HG03045 (cell line): Measurements from ENCODE around the gene RNPS1.

ENCODE experiments used
- ATAC-seq: cut with Tn5 transposase; IDR thresholded peaks from one replicate; pipeline ENCODE4 v1.9.1; 2021; ENCODE audit warnings: mild to moderate bottlenecking, moderate library complexity; ENCODE audit not compliant: unreplicated experiment

The RNPS1 gene

DNA sequence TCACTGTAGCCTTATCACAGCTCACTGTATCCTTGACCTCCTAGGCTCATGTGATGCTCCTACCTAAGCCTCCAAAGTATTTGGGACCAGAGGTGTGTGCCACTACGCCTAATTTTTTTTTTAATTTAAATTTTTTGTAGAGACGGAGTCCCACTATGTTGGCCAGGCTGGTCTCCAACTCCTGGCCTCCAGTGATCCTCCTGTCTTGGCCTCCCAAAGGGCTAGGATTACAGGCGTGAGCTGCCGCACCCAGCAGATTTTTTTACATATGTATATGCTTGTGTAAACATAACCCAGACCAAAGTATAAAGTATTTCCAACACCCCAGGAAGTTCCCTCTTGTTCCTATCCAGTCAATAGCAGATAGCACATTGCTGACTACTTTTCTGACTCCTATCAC is 51.6 kb downstream of the RNPS1 start:
- no peak for ATAC-seq

DNA sequence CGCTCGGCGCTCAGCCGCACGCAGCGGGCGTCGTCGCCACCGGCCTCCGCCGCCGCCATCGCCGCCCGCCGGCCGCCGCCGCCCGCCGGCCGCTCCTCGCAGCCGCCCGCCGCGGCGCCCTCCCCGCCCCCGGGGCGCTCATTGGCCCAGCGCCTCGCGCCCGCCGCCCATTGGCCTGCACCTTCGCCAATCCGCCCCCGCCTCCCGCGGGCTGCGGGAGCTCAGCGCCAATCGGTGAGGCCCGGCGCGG is 53.3 kb downstream of the RNPS1 start, which contains the start of gene PGP:
PGP (minus strand) TSS at position 122 of the 250 bp plus-strand sequence; CDS start at position 59, 63 bp downstream.
- peak; percentile 80 for ATAC-seq

DNA sequence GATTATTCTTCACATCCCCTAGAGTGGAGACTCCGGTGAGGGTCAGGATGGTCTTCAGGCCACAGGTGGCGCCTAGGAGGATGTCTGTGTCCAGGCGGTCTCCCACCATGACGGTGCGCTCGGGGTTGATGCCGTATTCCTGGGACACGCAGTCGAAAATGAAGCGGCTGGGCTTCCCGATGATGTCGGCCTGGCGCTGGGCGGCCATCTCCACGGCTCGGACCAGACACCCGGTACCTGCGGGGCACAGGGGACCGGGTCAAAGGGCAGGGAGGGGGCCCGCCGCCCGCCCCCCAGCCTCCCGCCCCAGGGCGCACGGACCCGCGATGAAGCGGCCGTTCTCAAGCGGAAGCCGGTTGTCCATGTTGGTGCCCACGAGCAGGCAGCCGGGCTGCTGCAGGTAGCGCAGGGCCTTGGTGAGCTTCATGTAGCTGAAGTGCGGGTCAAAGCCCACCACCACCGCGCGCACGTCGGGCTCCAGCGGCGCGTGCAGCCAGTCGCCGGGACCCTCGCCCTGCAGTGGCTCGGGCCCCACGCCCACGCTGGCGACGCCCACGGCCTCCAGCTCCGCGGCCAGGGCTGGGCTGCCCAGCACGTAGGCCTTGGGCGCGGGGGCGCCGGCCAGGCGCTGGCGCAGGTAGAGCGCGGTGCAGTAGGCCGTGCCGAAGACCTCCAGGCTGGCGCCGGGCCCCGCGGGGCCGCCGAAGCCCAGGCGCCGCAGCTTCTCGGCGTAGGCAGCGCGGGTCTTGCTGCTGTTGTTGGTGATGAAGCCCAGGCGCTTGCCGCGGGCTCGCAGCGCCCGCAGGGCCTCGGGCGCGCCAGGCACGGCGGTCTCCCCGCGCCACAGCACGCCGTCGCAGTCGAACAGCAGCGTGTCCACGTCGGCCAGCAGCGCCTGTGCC is 53.9 kb downstream of the RNPS1 start:
- peak; percentile 9 for ATAC-seq

DNA sequence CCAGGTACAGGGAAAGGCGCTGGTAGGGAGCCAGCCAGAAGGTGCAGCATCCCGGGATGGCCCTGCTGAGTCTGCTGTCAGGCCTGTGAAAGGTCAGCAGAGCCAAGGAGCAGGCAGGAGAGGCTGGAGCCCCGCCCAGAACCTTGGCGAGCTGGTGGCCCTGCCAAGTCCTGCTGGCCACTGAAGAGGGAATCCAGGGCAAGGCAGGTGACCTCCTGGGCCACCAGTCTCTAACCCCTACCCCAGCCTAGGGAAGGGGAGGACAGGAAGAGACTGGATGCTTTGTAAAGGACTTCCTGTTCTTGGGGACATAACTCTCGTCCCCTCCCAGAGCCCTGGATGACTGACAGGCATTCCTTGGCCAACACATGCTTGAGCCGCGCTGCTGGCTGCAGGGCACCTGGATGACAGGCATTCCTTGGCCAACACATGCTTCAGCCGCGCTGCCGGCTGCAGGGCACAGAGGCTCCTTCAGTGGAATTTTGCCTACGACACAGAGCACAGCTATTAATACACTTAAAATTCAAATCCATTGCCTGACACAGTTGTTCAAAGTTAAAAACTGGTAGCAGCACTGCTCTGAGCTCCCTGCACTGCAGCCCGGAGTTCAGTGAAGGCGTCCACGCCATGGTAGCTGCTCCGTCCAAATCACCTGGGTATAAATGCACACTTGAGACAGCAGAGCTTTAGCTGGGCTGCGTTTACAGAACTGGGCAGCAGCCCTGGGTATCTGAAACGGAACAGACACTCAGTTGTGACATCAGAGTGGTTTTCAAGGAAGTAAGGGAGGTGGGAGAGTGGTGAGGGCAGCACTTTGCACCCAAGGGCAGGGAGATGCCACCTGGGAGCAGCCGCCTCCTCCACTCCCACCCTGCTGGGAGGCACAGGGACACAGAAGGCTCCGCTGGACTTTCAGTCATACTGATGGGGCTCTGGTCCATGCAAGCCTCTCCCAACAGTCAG is 55.3 kb downstream of the RNPS1 start:
- no peak for ATAC-seq

DNA sequence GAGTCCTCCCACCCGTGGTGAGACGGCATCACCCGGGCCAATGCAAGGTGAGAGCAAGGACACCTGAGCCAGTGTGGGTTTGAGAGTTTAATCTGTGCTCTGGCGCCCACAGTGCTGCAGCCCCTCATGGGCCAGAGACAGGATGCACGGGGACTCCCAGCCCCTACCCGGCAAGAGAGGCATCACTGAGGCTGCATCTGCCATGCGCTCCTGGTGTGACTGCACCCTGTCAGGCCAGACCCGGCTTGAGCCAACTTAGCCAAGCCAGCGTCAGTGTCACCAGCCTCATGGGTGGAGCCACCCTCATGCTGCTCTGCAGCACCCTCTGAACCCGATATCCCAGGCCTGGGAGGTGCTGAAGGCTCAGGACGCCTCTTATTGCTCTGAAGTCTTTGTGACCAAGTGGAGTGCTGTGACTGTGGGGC is 56.0 kb downstream of the RNPS1 start:
- no peak for ATAC-seq

DNA sequence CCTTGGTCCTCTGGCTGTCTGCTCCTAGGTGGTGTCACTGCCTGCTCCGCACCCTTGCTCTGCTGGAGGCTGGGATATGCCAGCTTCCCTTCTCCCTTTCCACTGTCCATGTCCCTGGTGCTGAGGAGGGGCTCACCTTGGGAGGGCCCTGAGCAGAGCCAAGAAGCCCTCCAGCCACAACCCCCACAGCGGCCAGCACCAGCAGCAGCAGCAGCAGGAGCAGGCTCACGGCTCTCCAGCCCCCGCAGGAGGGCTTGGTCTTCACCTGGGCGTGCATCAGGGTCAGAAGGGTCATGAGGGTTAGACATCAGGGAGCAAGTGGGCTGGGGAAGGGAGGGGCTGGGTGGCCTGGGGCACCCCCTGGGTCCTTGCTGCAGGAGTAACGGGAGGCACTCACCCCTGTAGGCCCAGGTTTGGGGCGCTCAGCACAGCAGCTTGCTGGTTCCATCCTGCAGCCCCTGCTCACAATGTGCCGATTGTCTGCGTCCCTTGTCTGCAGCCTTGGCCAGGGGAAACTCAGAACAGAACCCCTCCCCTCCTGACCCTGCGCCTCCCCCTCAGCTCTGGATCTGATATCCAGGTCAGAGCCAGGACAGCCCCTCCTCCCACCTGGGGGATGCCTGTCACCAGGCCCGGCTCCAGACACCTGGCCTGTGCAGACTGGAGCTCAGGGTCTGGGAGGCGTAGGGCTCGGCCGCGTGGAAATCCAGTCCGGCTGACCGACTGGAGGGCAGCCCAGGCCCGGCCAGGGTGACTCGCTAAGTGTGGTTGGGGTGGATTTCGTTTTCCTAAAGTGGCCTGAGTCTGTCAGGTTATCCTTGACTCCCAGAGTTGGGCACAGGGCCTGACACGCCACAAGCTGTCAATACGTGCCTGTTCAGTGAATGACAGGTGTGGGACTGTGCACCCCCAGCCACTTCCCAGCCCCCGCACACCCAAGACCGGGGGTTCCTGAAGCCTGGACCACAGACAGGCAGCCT is 57.2 kb downstream of the RNPS1 start, which contains the start of gene BRICD5:
BRICD5 (minus strand) TSS at position 478 of the 980 bp plus-strand sequence; CDS start at position 448, 30 bp downstream.
- no peak for ATAC-seq

DNA sequence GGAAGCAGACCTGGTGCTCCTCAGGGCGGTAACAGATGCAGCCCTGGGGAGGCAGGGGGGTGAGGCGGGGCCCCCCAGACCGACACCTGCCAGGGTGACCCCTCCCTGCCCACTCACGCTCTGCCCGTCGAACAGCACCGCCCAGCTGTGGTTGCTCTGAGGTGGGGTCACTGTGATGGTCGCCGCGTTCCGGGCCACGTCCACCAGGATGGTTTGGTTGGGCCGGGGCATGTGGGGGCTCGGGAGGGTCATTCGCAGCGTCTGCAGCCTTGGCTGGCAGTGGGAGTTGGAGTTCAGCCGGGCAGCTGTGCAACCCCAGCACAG is 58.0 kb downstream of the RNPS1 start:
- no peak for ATAC-seq

DNA sequence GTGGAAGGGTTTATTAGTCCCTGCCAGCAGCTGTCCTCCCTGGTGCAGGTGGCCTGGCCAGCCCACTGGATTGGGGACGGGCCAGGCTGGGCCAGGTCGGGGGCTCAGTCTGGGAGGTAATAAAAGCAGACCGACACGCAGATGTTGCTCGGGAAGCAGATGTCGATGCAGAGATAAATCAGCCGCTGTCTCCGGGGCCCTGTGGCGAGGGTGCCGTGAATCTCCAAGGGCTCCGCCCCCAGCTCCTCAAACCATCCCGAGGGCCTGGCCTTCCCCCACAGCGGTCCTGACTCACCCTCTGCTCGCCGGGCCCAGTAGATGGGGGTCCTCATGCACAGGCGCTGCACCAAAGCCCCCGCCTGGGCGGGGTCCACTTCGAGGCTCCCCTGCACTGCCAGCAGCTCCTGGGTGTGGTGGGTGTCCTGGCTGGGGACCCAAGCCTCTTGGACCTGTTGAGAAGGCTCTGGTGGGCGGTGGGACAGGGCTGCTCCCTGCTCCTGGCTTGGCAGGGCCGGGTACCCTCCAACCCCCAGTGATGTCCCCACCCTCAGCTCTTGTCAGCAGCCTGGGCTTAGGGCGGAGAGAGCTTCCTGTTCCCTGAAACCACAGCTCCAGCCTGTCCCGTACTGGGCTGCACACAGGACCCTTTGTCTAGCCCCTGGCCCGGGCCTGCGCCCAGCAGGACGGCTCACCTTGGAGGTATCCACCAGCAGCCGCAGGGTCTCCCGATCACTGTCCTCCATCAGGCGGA is 58.5 kb downstream of the RNPS1 start:
- no peak for ATAC-seq

DNA sequence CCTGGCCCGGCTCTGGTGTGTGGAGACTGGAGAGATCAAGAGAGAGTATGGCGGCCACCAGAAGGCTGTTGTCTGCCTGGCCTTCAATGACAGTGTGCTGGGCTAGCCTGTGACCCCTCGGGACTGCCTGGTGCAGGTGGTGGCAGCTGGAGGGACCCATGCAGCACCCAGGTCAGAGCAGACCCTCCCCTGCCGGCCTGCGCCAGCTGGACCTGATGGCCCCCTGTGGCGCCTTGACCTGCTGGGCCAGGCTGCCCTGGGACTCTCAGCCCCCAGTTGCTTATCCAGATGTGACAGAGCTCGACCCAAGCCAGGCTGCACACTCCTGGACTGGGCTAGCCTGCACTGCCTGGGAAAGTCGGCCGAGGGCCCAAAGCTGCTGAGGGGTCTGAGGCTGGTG is 59.2 kb downstream of the RNPS1 start:
- no peak for ATAC-seq

DNA sequence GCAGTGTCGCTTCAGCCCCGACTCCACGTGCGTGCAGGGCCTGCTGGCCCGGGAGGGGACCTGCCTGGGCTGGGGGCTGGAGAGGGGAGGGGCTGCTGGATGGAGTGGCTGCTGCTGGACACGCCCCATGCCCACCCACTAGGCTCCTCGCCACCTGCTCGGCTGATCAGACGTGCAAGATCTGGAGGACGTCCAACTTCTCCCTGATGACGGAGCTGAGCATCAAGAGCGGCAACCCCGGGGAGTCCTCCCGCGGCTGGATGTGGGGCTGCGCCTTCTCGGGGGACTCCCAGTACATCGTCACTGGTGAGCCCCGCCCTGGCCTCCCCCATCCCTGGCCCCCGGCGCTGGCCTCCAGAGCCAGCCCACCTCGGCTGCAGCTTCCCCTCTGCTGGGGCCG is 59.6 kb downstream of the RNPS1 start:
- ATAC-seq: no peak

DNA sequence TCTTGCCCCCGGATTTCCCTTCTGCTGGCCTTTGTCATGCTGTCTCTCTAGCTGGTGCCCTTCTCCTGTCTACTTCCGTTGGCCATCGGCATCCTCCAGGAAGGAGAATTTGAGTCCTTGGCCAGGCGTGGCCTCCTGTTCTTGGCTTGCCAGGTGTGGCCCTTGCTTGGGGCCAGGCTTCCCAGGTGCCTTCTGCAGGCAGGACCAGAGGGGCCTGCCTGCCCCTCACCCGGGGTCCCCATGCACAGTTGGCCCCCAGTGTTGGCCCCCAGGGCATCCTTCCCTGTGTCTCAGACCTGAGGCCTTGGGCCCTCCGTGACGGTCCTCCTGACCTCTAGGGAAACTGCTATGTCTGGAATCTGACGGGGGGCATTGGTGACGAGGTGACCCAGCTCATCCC is 60.1 kb downstream of the RNPS1 start:
- no peak for ATAC-seq

DNA sequence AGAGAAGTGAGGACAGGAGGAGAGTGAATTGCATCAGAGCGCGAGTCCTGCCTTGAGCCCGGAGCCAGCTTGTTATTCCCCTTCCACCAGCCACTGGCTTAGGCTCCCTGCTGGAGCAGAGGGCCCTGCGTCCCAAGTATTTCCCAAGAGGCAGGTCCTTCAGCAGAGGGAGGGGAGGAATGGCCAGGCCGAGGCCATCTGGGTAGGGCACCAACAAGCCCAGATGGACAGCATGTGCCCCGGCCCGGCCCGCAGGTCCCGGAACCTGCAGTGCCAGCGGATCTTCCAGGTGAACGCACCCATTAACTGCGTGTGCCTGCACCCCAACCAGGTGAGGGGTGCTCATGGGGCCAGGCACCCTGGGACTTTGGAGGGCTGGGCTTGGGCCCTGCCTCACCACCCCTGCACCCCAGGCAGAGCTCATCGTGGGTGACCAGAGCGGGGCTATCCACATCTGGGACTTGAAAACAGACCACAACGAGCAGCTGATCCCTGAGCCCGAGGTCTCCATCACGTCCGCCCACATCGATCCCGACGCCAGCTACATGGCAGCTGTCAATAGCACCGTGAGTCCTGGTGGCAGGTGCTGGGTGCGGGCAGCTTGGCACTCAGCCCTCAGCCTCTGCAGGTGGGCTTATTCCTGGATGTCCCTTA is 61.0 kb downstream of the RNPS1 start:
- no peak for ATAC-seq

DNA sequence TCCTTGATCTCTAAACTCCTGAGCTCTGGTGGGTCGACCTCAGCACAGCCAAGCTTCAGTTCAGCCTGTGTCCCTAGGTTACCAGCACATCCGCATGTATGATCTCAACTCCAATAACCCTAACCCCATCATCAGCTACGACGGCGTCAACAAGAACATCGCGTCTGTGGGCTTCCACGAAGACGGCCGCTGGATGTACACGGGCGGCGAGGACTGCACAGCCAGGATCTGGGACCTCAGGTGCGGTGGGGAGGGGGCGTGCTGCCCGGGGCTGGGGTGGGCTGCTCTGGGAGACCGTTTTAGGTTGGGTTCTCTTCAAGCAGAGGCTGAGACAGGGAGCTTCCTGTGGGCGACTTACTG is 61.5 kb downstream of the RNPS1 start:
- no peak for ATAC-seq

DNA sequence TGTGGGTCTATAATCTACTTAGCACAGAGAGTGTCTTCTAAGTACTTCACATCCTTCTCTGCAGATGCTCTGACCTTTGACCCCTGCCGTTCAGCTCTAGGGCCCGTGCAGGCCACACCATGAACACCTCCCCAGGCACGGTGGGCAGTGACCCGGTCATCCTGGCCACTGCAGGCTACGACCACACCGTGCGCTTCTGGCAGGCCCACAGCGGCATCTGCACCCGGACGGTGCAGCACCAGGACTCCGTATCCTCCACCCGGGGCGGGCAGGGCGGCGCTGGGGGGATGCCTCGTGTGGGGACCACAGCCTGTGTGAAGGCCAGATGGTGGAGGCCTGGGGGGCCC is 62.0 kb downstream of the RNPS1 start:
- peak; percentile 3 for ATAC-seq

DNA sequence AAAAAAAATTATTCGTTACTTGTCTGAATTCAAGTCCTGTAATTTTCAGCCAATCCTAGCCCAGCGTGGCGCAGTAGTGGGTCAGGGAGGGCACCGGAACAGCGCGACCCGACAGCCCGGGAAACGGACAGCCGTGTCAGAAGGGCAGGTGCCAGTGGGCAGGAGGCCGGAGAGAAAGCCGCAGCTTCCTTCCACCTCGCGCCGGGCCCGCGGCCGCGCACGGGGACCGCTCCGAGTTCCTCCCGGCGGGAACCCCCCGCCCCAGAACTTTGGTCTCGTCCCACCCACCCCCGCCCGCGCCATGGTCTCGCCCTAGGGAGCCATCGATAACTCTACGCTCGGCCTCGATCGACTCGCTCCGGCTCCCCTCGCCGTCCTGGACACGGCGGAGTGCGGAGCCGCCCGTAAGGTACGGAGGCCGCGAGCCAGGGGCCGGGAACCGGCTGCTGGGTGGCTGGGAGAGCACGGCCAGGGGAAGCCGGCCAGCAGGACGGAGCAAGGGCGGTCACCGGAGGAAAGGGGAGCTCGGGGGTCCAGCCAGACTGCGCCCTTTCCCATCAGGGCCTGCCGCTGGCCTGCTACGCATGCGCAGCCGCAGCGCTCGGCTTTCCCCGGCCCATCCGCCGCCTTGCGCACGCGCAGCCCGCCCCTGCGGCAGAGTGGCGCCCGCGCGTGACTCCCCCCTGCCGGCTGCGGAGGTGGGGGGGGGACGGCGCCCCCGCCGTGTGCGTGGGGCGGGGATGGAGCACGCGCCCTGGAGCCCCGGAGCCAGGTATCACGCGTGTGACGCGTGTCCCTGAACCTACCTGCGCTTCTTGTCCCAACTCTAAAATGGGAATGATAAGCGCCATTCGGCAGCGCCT is 62.6 kb downstream of the RNPS1 start, which contains the start of gene MLST8:
MLST8 (plus strand) TSS at position 351 of the 863 bp plus-strand sequence. CDS start 632 bp downstream, outside the sequence.
- peak; percentile 62 for ATAC-seq

DNA sequence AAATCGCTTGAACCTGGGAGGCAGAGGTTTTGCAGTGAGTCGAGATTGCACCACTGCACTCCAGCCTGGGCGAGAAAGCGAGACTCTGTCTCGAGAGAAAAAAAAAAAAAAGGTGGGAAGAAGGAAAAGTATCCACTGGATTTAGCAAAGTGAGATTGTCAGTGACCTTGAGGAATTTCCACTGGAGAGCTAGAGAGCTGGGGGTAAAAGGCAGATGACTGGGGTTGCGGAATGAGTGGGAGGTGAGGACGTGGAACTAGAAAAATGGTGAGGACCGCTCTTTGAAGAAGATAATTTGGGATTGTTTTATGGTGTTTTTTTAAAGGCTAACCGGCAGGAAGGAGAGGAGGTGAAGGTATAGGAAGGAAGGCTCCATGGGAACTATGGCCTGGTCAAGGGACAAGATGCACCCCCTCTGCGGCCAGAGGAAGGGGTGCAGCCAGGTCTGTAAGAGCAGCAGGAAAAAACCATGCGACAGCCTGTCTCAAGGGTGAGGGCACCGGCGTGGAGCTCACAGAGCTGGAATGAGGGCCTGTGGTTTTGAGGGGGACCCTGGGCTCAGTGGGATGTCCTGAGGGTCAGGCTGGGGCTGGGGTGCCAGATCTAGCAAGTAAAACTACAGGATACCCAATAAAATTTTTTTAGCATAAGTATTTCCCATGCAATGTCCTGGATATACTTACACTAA is 63.4 kb downstream of the RNPS1 start:
- ATAC-seq: no peak
